H9 (cell line): ENCODE measurements around the gene ZMAT5. TPM values are rescaled to one million over a fixed set of nuclear protein-coding genes. Genes with fewer than 3 reads are reported as not detected.

Source experiments
- DNase-seq: peaks from one replicate; pipeline ENCODE4 v3.0.0-alpha.2; 2017
- H2AFZ ChIP-seq: one replicate; pipeline ENCODE4 v1.6.1; 2013; ENCODE audit warnings: mild to moderate bottlenecking, low read length, control low read depth, moderate library complexity
- H2AK5ac ChIP-seq: 2 replicates; pipeline ENCODE4 v1.6.1; 2013; ENCODE audit warnings: low read length, control low read depth, mixed read lengths; ENCODE audit not compliant: insufficient read length
- H2BK120ac ChIP-seq: one replicate; pipeline ENCODE4 v1.6.1; 2013; ENCODE audit warnings: low read depth, mild to moderate bottlenecking, low read length, control low read depth, inconsistent platforms; ENCODE audit not compliant: poor library complexity, severe bottlenecking
- H2BK12ac ChIP-seq: 2 replicates; pipeline ENCODE4 v1.6.1; 2013; ENCODE audit warnings: low read length, control low read depth, mixed read lengths, low read depth; ENCODE audit not compliant: insufficient read length
- H2BK15ac ChIP-seq: 2 replicates; pipeline ENCODE4 v1.6.1; 2013; ENCODE audit warnings: low read depth, low read length, control low read depth
- H2BK20ac ChIP-seq: one replicate; pipeline ENCODE4 v1.6.1; 2013; ENCODE audit warnings: low read depth, mild to moderate bottlenecking, low read length, control low read depth, inconsistent platforms; ENCODE audit not compliant: poor library complexity, severe bottlenecking
- H2BK5ac ChIP-seq: 2 replicates; pipeline ENCODE4 v1.6.1; 2013; ENCODE audit warnings: low read length, control low read depth, mixed read lengths; ENCODE audit not compliant: insufficient read length
- H3K14ac ChIP-seq: 2 replicates; pipeline ENCODE4 v1.6.1; 2013; ENCODE audit warnings: low read length, control low read depth; ENCODE audit not compliant: insufficient read depth
- H3K18ac ChIP-seq: 2 replicates; pipeline ENCODE4 v1.6.1; 2013; ENCODE audit warnings: low read depth, mild to moderate bottlenecking, mixed read lengths, low read length, control low read depth; ENCODE audit not compliant: insufficient read length
- H3K23ac ChIP-seq: 2 replicates; pipeline ENCODE4 v1.6.1; 2013; ENCODE audit warnings: low read length, control low read depth, mixed read lengths, low read depth; ENCODE audit not compliant: insufficient read length
- H3K23me2 ChIP-seq: 2 replicates; pipeline ENCODE4 v1.6.1; 2013; ENCODE audit warnings: low read depth, mild to moderate bottlenecking, mixed read lengths, low read length, control low read depth; ENCODE audit not compliant: insufficient read length, poor library complexity, severe bottlenecking
- H3K27ac ChIP-seq: 2 replicates; pipeline ENCODE4 v1.5.1; 2013; ENCODE audit warnings: low read length, control low read depth, mixed read lengths, low read depth; ENCODE audit not compliant: insufficient read length
- H3K27me3 ChIP-seq: 2 replicates; pipeline ENCODE4 v1.6.1; 2013; ENCODE audit warnings: low read length, control low read depth, inconsistent platforms; ENCODE audit not compliant: insufficient read depth
- H3K4ac ChIP-seq: 2 replicates; pipeline ENCODE4 v1.6.1; 2013; ENCODE audit warnings: low read depth, mild to moderate bottlenecking, control low read depth, inconsistent platforms, low read length, moderate library complexity
- H3K4me1 ChIP-seq: 2 replicates; pipeline ENCODE4 v1.6.1; 2013; ENCODE audit warnings: low read length, control low read depth, inconsistent platforms; ENCODE audit not compliant: insufficient read depth
- H3K4me2 ChIP-seq: 2 replicates; pipeline ENCODE4 v1.6.1; 2013; ENCODE audit warnings: low read length, control low read depth, mixed read lengths; ENCODE audit not compliant: insufficient read length, insufficient read depth
- H3K56ac ChIP-seq: 2 replicates; pipeline ENCODE4 v1.6.1; 2013; ENCODE audit warnings: low read depth, mild to moderate bottlenecking, mixed read lengths, low read length, control low read depth; ENCODE audit not compliant: insufficient read length
- H3K79me1 ChIP-seq: 2 replicates; pipeline ENCODE4 v1.6.1; 2013; ENCODE audit warnings: low read depth, mild to moderate bottlenecking, moderate library complexity, low read length, control low read depth, inconsistent platforms; ENCODE audit not compliant: insufficient read depth, poor library complexity, severe bottlenecking
- H3K79me2 ChIP-seq: 2 replicates; pipeline ENCODE4 v1.6.1; 2013; ENCODE audit warnings: low read length, control low read depth, inconsistent platforms; ENCODE audit not compliant: insufficient read depth
- H3K9ac ChIP-seq: 2 replicates; pipeline ENCODE4 v1.6.1; 2013; ENCODE audit warnings: low read length, control low read depth, mixed read lengths; ENCODE audit not compliant: insufficient read length; ENCODE audit errors: extremely low read depth
- H3K9me3 ChIP-seq: one replicate; pipeline ENCODE4 v1.6.1; 2013; ENCODE audit warnings: low read depth, low read length, inconsistent platforms; ENCODE audit not compliant: control insufficient read depth
- H3T11ph ChIP-seq: one replicate; pipeline ENCODE4 v1.6.1; 2013; ENCODE audit warnings: mild to moderate bottlenecking, low read length, control low read depth, inconsistent platforms
- H4K20me1 ChIP-seq: one replicate; pipeline ENCODE4 v1.6.1; 2013; ENCODE audit not compliant: control insufficient read depth, insufficient read length, insufficient read depth
- H4K5ac ChIP-seq: 2 replicates; pipeline ENCODE4 v1.6.1; 2013; ENCODE audit warnings: low read depth, mild to moderate bottlenecking, mixed read lengths, low read length, control low read depth; ENCODE audit not compliant: insufficient read length
- H4K8ac ChIP-seq: replicated peaks from 2 replicates; pipeline ENCODE4 v1.6.1; 2013; ENCODE audit warnings: low read length, control low read depth, mixed read lengths, low read depth; ENCODE audit not compliant: insufficient read length
- H4K91ac ChIP-seq: 2 replicates; pipeline ENCODE4 v1.6.1; 2013; ENCODE audit warnings: low read depth, mild to moderate bottlenecking, moderate library complexity, mixed read lengths, low read length, control low read depth; ENCODE audit not compliant: insufficient read length
- H3K27ac Mint-ChIP-seq, 3 experiments: 2 replicates in 2 of 3; 3 replicates in 1 of 3; pipeline ENCODE4 v1.8.0; 2020 to 2021; ENCODE audit warnings: mixed read lengths in 3 of 3, mild to moderate bottlenecking in 1 of 3, moderate library complexity in 1 of 3
- H3K27me3 Mint-ChIP-seq: 2 replicates; pipeline ENCODE4 v1.8.0; 2021; ENCODE audit warnings: low read depth, mild to moderate bottlenecking, moderate library complexity, mixed read lengths
- H3K36me3 Mint-ChIP-seq, 3 experiments: 2 replicates in 2 of 3; 3 replicates in 1 of 3; pipeline ENCODE4 v1.8.0; 2020 to 2021; ENCODE audit warnings: low read depth in 3 of 3, mixed read lengths in 3 of 3; ENCODE audit not compliant: insufficient read depth in 1 of 3
- H3K4me1 Mint-ChIP-seq, 2 experiments: 2 replicates each; pipeline ENCODE4 v1.8.0; 2020; ENCODE audit warnings: mixed read lengths in 2 of 2
- H3K4me3 Mint-ChIP-seq, 2 experiments: 2 replicates in 1 of 2; 3 replicates in 1 of 2; pipeline ENCODE4 v1.8.0; 2020 to 2021; ENCODE audit warnings: mild to moderate bottlenecking in 2 of 2, mixed read lengths in 2 of 2, moderate library complexity in 1 of 2
- H3K9me3 Mint-ChIP-seq, 2 experiments: 2 replicates in 1 of 2; 3 replicates in 1 of 2; pipeline ENCODE4 v1.8.0; 2020; ENCODE audit warnings: mild to moderate bottlenecking in 2 of 2, mixed read lengths in 2 of 2, moderate library complexity in 1 of 2
- CTCF ChIP-seq: fragments of 200-600 bp; sonication (generic); conservative IDR thresholded peaks from 3 replicates; pipeline ENCODE4 v1.8.0; 2021; ENCODE audit warnings: antibody characterized with exemption, mild to moderate bottlenecking
- WGBS: extraction: QIAGEN DNeasy Blood & Tissue Kit; methylation state at CpG from one replicate; pipeline ENCODE4 v1.1.7; 2013; ENCODE audit warnings: missing lambda C conversion rate, low lambda C conversion rate, mixed read lengths; ENCODE audit not compliant: insufficient read length; ENCODE audit errors: extremely low coverage; 5-methylcytosine and 5-hydroxymethylcytosine counted together
- total RNA-seq: library from RNA; stranded (reverse); gene quantifications from 2 replicates; pipeline ENCODE4 v1.2.1, GENCODE V29; 2021

Gene ZMAT5
- total RNA-seq, 1 experiment from 2014 or later: 13.9 TPM

GRCh38 chr22:29693161-29693560 is 73.6 kb downstream of the ZMAT5 start:
- Mint-ChIP-seq H3K36me3 (peaks cover 8 to 27% (median 12%) of the 10 kb centered on the region in 3 experiments; a peak in 6 of 7 replicates), H3K9me3 (no peaks in the 10 kb centered on the region), H3K27ac (no peak overlapping the region), H3K27me3 (peaks cover 1% of the 10 kb centered on the region; the same call in 1 of the 2 replicates), H3K4me1 (peaks cover 46 to 52% of the 10 kb centered on the region in 2 experiments), H3K4me3 (no peak overlapping the region; a peak in 2 of 5 replicates)
- Histone ChIP-seq H2BK5ac (no peak overlapping the region), H2BK12ac (no peak overlapping the region), H4K20me1 (no peaks in the 10 kb centered on the region), H3K23ac (no peak overlapping the region), H3K18ac (no peak overlapping the region), H3K9me3 (no peaks in the 10 kb centered on the region), H3K14ac (no peak overlapping the region), H3K4me2 (no peak overlapping the region), H4K8ac (no peak overlapping the region), H4K5ac (no peak overlapping the region), H2BK15ac (no peak overlapping the region), H3K4ac (no peak overlapping the region), H3T11ph (no peak overlapping the region), H3K56ac (no peak overlapping the region), H4K91ac (no peak overlapping the region), H3K79me1 (no peaks in the 10 kb centered on the region), H3K23me2 (no peaks in the 10 kb centered on the region), H2BK20ac (no peak overlapping the region), H3K79me2 (no peaks in the 10 kb centered on the region), H3K27ac (no peak overlapping the region), H3K4me1 (peaks cover 3% of the 10 kb centered on the region; the same call in 1 of the 2 replicates), H2BK120ac (no peak overlapping the region), H3K9ac (no peak overlapping the region), H2AFZ (no peak overlapping the region), H2AK5ac (no peak overlapping the region), H3K27me3 (no peaks in the 10 kb centered on the region)
- no CpG with 5 or more reads among the region's 8 CpGs for WGBS
- TF ChIP-seq CTCF: no peak
- no peak for DNase-seq
